GM19240 (cell line): ENCODE measurements around the gene CCDC71.
A peak's percentile ranks its signal among the peaks of the same experiment; 100 is the strongest.

ENCODE experiments used
- DNase-seq: peaks from one replicate; pipeline ENCODE4 v3.0.0; 2011; ENCODE audit warnings: low spot score; ENCODE audit not compliant: insufficient read length

The CCDC71 gene

GRCh38 chr3:49165771-49166751, at the start of gene CCDC71:
TSS of gene CCDC71 (minus strand) at chr3:49166331. CDS start at chr3:49164208, 2,123 bp downstream.
- DNase-seq, result peak; percentile 81

GRCh38 chr3:49213998-49214397, 47.9 kb upstream of the CCDC71 start:
- no peak for DNase-seq

- DNase-seq, result no peak
Measured at GRCh38 chr3:49213541-49213943, 47.4 kb upstream of the CCDC71 start.

- DNase-seq, result no peak
Measured at GRCh38 chr3:49199900-49200281, 33.8 kb upstream of the CCDC71 start.

- DNase-seq, result no peak
Measured at GRCh38 chr3:49199239-49199899, 33.2 kb upstream of the CCDC71 start.

- no peak for DNase-seq
Measured at GRCh38 chr3:49198611-49199230, 32.6 kb upstream of the CCDC71 start.

GRCh38 chr3:49198161-49198560, 32.0 kb upstream of the CCDC71 start:
- no peak for DNase-seq

- no peak for DNase-seq
Measured at GRCh38 chr3:49191741-49192140, 25.6 kb upstream of the CCDC71 start.

GRCh38 chr3:49183873-49184272, 17.7 kb upstream of the CCDC71 start:
- DNase-seq, result no peak

- no peak for DNase-seq
Measured at GRCh38 chr3:49182682-49183081, 16.6 kb upstream of the CCDC71 start.

- no peak for DNase-seq
Measured at GRCh38 chr3:49181351-49181750, 15.2 kb upstream of the CCDC71 start.

GRCh38 chr3:49180116-49180515, 14.0 kb upstream of the CCDC71 start:
- no peak for DNase-seq

GRCh38 chr3:49177073-49177472, 10.9 kb upstream of the CCDC71 start:
- DNase-seq, result no peak

GRCh38 chr3:49175530-49175929, 9.4 kb upstream of the CCDC71 start:
- no peak for DNase-seq

- DNase-seq, result no peak
Measured at GRCh38 chr3:49174397-49174985, 8.4 kb upstream of the CCDC71 start.

- no peak for DNase-seq
Measured at GRCh38 chr3:49173792-49174170, 7.7 kb upstream of the CCDC71 start.

GRCh38 chr3:49173116-49173791, 7.1 kb upstream of the CCDC71 start:
- no peak for DNase-seq

- no peak for DNase-seq
Measured at GRCh38 chr3:49172551-49173041, 6.5 kb upstream of the CCDC71 start.

GRCh38 chr3:49171775-49172500, 5.8 kb upstream of the CCDC71 start:
- no peak for DNase-seq

- DNase-seq, result peak; percentile 82
Measured at GRCh38 chr3:49171119-49171774, 5.1 kb upstream of the CCDC71 start, which contains the start of gene KLHDC8B. TSS of gene KLHDC8B (plus strand) at chr3:49171598. CDS start at chr3:49172770, 1,172 bp downstream.
